MCF 10A (cell line): Measurements from ENCODE around the gene FOXR1. TPM values are rescaled to one million over a fixed set of nuclear protein-coding genes. Genes with fewer than 3 reads are reported as not detected.
"Not testable (repeated sequence)": the region's sequence is repeated elsewhere in the genome, so short reads cannot be mapped to it uniquely, and the experiment has no call there.

Experiments used
- BruUV-seq: library from RNA; stranded (reverse); fragments of 400-500 nt; replicated peaks from 2 replicates; lab custom pipeline; 2021; lab: Mats Ljungman, UMichigan
- CTCF ChIA-PET: fragments of 300-600 bp; sonication (Branson Sonifier 250); formaldehyde crosslinking; extraction: SDS; loops from one replicate; lab custom pipeline; 2021; ENCODE audit warnings: antibody characterized with exemption, inconsistent platforms; lab: Yijun Ruan, JAX
- POLR2A ChIA-PET: fragments of 300-600, 350-650 bp; sonication (Branson Sonifier 250); formaldehyde crosslinking; extraction: SDS; loops from one replicate; lab custom pipeline; 2020; ENCODE audit warnings: antibody characterized with exemption, inconsistent platforms; lab: Yijun Ruan, JAX
- DNase-seq: peaks from one replicate; pipeline ENCODE4 v3.0.0-alpha.2; 2018; ENCODE audit not compliant: unreplicated experiment
- H3K27ac Mint-ChIP-seq: one replicate; pipeline ENCODE4 v1.8.0; 2022; ENCODE audit warnings: mild to moderate bottlenecking, low read depth, mixed read lengths; ENCODE audit not compliant: unreplicated experiment
- H3K27me3 Mint-ChIP-seq: one replicate; pipeline ENCODE4 v1.8.0; 2022; ENCODE audit warnings: mixed read lengths; ENCODE audit not compliant: insufficient read depth, unreplicated experiment
- H3K36me3 Mint-ChIP-seq: one replicate; pipeline ENCODE4 v1.8.0; 2022; ENCODE audit warnings: mild to moderate bottlenecking, moderate library complexity, mixed read lengths; ENCODE audit not compliant: insufficient read depth, unreplicated experiment
- H3K4me1 Mint-ChIP-seq: one replicate; pipeline ENCODE4 v1.8.0; 2022; ENCODE audit warnings: mixed read lengths; ENCODE audit not compliant: insufficient read depth, unreplicated experiment
- H3K4me3 Mint-ChIP-seq: one replicate; pipeline ENCODE4 v1.8.0; 2022; ENCODE audit warnings: mild to moderate bottlenecking, moderate library complexity, mixed read lengths; ENCODE audit not compliant: unreplicated experiment
- H3K9me3 Mint-ChIP-seq: one replicate; pipeline ENCODE4 v1.8.0; 2022; ENCODE audit warnings: mixed read lengths; ENCODE audit not compliant: unreplicated experiment
- intact Hi-C: fragments of 100-400 bp; cut with micrococcal nuclease; formaldehyde crosslinking; loops from 2 replicates; pipeline ENCODE4 v1.14.1; 2022
- total RNA-seq: library from RNA; stranded (reverse); gene quantifications from 2 replicates; pipeline ENCODE4 v1.2.3, GENCODE V29; 2022
- TF ChIP-seq, protein P1 (sequence below): fragments of 200-600 bp; IDR thresholded peaks from one replicate; pipeline ENCODE4 v1.8.0; 2022; ENCODE audit warnings: antibody characterized with exemption, mild to moderate bottlenecking; ENCODE audit not compliant: unreplicated experiment

FOXR1 gene
- total RNA-seq, 1 experiment from 2014 or later = not detected

DNA sequence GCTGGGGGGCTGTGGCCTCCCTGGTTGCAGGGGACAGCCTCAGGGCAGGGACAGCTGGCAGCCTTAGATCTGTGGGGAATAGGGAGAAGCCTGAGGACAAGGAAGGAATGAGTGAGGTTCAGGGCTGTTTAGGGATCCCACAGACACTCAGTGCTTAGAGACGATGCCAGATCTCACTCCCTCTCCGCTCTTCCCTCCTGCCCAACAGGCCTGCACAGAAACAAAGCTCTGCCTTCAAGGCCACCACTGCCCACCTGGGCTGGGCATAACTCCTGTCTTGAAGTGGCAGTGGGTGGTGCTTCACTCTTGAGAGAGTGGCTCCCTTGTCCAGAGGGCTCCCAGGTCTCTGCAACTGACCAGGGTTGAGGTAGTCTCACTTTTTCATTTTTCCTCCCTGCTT lies 13.3 kb downstream of the FOXR1 start:
- Mint-ChIP-seq H3K27me3 (no peaks in the 10 kb centered on the region), H3K4me1 (peaks cover 11% of the 10 kb centered on the region), H3K36me3 (peaks cover 8% of the 10 kb centered on the region), H3K4me3 (no peak overlapping the region), H3K9me3 (no peaks in the 10 kb centered on the region), H3K27ac (no peak overlapping the region)
- ChIA-PET CTCF (interaction anchor here (0.6 to 0.7 kb wide), 2 partner anchors 194 to 343 kb away, joined by 3 read pairs; partner anchors contain the start of gene DDX6), POLR2A (no interaction called here)
- no TSS peak for BruUV-seq
- TF ChIP-seq, protein P1, sequence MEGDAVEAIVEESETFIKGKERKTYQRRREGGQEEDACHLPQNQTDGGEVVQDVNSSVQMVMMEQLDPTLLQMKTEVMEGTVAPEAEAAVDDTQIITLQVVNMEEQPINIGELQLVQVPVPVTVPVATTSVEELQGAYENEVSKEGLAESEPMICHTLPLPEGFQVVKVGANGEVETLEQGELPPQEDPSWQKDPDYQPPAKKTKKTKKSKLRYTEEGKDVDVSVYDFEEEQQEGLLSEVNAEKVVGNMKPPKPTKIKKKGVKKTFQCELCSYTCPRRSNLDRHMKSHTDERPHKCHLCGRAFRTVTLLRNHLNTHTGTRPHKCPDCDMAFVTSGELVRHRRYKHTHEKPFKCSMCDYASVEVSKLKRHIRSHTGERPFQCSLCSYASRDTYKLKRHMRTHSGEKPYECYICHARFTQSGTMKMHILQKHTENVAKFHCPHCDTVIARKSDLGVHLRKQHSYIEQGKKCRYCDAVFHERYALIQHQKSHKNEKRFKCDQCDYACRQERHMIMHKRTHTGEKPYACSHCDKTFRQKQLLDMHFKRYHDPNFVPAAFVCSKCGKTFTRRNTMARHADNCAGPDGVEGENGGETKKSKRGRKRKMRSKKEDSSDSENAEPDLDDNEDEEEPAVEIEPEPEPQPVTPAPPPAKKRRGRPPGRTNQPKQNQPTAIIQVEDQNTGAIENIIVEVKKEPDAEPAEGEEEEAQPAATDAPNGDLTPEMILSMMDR = no peak
- intact Hi-C loops = no loop called here
- DNase-seq = no peak

DNA sequence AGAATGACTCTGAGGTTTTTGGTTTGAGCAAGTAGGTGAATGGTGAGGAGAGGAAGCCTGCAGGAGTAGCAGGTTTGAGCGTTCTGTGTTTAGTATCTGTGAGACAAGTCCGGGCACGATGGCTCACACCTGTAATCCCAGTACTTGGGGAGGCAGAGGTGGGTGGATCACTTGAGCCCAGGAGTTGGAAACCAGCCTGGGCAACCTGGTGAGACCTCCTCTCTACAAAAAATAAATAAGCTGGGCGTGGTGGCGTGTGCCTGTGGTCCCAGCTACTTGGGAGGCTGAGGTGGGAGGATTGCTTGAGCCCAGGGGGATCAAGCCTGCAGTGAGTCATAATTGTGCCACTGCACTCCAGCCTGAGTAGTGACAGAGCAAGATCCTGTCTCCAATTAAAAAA lies 16.7 kb downstream of the FOXR1 start:
- H3K4me3 Mint-ChIP-seq = peak overlapping the region; percentile 60
- intact Hi-C loops = no loop called here
- H3K36me3 Mint-ChIP-seq = peaks cover 8% of the 10 kb centered on the region
- TF ChIP-seq, protein P1 = no peak
- peak; percentile 89 for DNase-seq
- POLR2A ChIA-PET = interaction anchor here (0.7 to 1.5 kb wide), 3 partner anchors 9 to 31 kb away, joined by 3 to 8 read pairs (median 4); partner anchors contain the start of genes CENATAC and TRAPPC4
- CTCF ChIA-PET = interaction anchor here (0.6 to 1.3 kb wide), 7 partner anchors 10 to 1795 kb away, joined by 3 to 6 read pairs (median 4); partner anchors contain the start of gene CENATAC
- H3K27ac Mint-ChIP-seq = peak overlapping the region; percentile 53
- peaks cover 11% of the 10 kb centered on the region for H3K4me1 Mint-ChIP-seq
- BruUV-seq = no TSS peak
- H3K27me3 Mint-ChIP-seq = no peaks in the 10 kb centered on the region
- no peaks in the 10 kb centered on the region for H3K9me3 Mint-ChIP-seq

DNA sequence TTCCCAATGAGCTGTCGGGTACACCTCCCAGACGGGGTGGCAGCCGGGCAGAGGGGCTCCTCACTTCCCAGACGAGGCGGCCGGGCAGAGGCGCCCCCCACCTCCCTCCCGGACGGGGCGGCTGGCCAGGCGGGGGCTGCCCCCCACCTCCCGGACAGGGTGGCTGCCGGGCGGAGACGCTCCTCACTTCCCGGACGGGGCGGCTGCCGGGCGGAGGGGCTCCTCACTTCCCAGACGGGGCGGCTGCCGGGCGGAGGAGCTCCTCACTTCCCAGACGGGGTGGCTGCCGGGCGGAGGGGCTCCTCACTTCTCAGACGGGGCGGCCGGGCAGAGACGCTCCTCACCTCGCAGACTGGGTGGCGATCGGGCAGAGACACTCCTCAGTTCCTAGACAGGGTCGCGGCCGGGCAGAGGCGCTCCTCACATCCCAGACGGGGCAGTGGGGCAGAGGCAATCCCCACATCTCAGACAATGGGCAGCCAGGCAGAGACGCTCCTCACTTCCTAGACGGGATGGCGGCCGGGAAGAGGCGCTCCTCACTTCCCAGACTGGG lies 20.0 kb downstream of the FOXR1 start:
- peaks cover 11% of the 10 kb centered on the region for H3K4me1 Mint-ChIP-seq
- BruUV-seq, CTCF ChIA-PET, H3K27me3 Mint-ChIP-seq, DNase-seq, H3K4me3 Mint-ChIP-seq, H3K36me3 Mint-ChIP-seq, H3K27ac Mint-ChIP-seq, intact Hi-C loops, H3K9me3 Mint-ChIP-seq, POLR2A ChIA-PET: not testable (repeated sequence)

DNA sequence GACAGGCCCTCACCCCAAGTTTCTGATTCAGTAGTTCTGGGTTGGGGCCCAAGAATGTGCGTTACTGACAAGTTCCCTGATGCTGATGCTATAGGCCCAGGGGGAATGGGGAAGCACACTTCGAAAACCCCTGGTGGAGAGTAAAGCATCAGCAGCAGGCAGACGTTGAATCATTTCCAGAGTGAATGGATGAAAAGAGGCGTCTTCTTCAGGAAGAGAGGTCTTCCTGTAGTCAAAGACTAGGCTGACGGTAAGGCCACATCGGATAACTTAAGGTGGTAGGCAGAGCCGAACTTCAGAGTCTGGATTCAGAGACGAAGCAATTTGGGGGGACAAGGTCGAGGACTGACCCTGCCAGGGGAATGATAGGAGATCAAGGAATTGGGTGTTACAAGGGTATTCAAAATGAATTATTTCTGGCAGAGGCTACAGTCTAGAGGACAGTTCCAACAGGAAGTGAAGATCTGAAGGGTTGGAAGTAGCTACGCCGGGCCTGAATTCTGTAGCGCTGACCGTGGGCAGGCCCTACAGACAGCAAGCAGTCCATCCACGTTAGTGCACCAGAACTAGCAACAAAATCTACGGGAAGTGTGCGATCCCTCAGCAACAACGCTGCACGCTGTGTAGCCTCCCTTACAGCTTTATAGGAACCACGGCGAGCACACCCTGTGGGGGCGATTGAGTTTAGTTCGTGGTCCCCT lies 25.5 kb downstream of the FOXR1 start:
- TF ChIP-seq, protein P1 = peak; percentile 16
- CTCF ChIA-PET = interaction anchor here (0.6 to 1.9 kb wide), 9 partner anchors 8 to 474 kb away, joined by 3 to 8 read pairs (median 3); no protein-coding TSS in a partner anchor
- peaks cover 32% of the 10 kb centered on the region for H3K36me3 Mint-ChIP-seq
- peak overlapping the region; percentile 20 for H3K27ac Mint-ChIP-seq
- POLR2A ChIA-PET = interaction anchor here (0.6 to 14.9 kb wide), 25 partner anchors 8 to 436 kb away, joined by 3 to 286 read pairs (median 4); partner anchors contain the start of genes BCL9L, C2CD2L, DDX6 and RPS25
- DNase-seq = no peak
- intact Hi-C loops = no loop called here
- H3K9me3 Mint-ChIP-seq = no peaks in the 10 kb centered on the region
- H3K4me1 Mint-ChIP-seq = peaks cover 5% of the 10 kb centered on the region
- no peaks in the 10 kb centered on the region for H3K27me3 Mint-ChIP-seq
- BruUV-seq = TSS peak; percentile 27
- H3K4me3 Mint-ChIP-seq = peak overlapping the region; percentile 95
